NOMO-1 treated with DMSO at 0.1 percent for 48 hours (cell line): ENCODE measurements around the gene ABCC6.
"Not testable (repeated sequence)": the region's sequence is repeated elsewhere in the genome, so short reads cannot be mapped to it uniquely, and the experiment has no call there.

Experiments
- DNase-seq: peaks from one replicate; lab custom pipeline; 2025; ENCODE audit not compliant: unreplicated experiment; lab: John Stamatoyannopoulos, UW

ABCC6 gene

GRCh38 chr16:16190966-16191365 lies 32.3 kb downstream of the ABCC6 start:
- not testable (repeated sequence) for DNase-seq

- DNase-seq, result no peak
Measured at GRCh38 chr16:16190546-16190945, 32.7 kb downstream of the ABCC6 start.

GRCh38 chr16:16189842-16190241 lies 33.5 kb downstream of the ABCC6 start:
- DNase-seq, result no peak

GRCh38 chr16:16188827-16189226 lies 34.5 kb downstream of the ABCC6 start:
- DNase-seq, result no peak

- DNase-seq, result no peak
Measured at GRCh38 chr16:16186820-16187219, 36.5 kb downstream of the ABCC6 start.

- DNase-seq, result no peak
Measured at GRCh38 chr16:16185095-16185494, 38.2 kb downstream of the ABCC6 start.

- no peak for DNase-seq
Measured at GRCh38 chr16:16184594-16184993, 38.7 kb downstream of the ABCC6 start.

GRCh38 chr16:16183562-16183961 lies 39.7 kb downstream of the ABCC6 start:
- no peak for DNase-seq

- no peak for DNase-seq
Measured at GRCh38 chr16:16182918-16183317, 40.4 kb downstream of the ABCC6 start.

- DNase-seq, result not testable (repeated sequence)
Measured at GRCh38 chr16:16181748-16182147, 41.5 kb downstream of the ABCC6 start.

GRCh38 chr16:16178455-16179162 lies 44.7 kb downstream of the ABCC6 start:
- no peak for DNase-seq

GRCh38 chr16:16176328-16176727 lies 47.0 kb downstream of the ABCC6 start:
- DNase-seq, result no peak

- no peak for DNase-seq
Measured at GRCh38 chr16:16175296-16175695, 48.0 kb downstream of the ABCC6 start.

- DNase-seq, result no peak
Measured at GRCh38 chr16:16172991-16173390, 50.3 kb downstream of the ABCC6 start.

GRCh38 chr16:16171332-16171919 lies 51.9 kb downstream of the ABCC6 start:
- no peak for DNase-seq

- no peak for DNase-seq
Measured at GRCh38 chr16:16169615-16170014, 53.7 kb downstream of the ABCC6 start.

GRCh38 chr16:16168431-16168830 lies 54.9 kb downstream of the ABCC6 start:
- no peak for DNase-seq

GRCh38 chr16:16167927-16168326 lies 55.4 kb downstream of the ABCC6 start:
- DNase-seq, result no peak

- DNase-seq, result no peak
Measured at GRCh38 chr16:16166949-16167348, 56.3 kb downstream of the ABCC6 start.

GRCh38 chr16:16166085-16166484 lies 57.2 kb downstream of the ABCC6 start:
- no peak for DNase-seq

- no peak for DNase-seq
Measured at GRCh38 chr16:16164243-16164642, 59.1 kb downstream of the ABCC6 start.

- DNase-seq, result no peak
Measured at GRCh38 chr16:16163571-16163970, 59.7 kb downstream of the ABCC6 start.

GRCh38 chr16:16163109-16163508 lies 60.2 kb downstream of the ABCC6 start:
- DNase-seq, result no peak
